GM12875 (cell line): ENCODE results near the gene OCLN.
"Not testable (repeated sequence)": the region's sequence is repeated elsewhere in the genome, so short reads cannot be mapped to it uniquely, and the experiment has no call there.

Source experiments
- H3K4me3 ChIP-seq: one replicate; pipeline ENCODE4 v1.5.1; 2011; ENCODE audit warnings: low read depth, low read length, control low read depth
- CTCF ChIP-seq: IDR thresholded peaks from 2 replicates; pipeline ENCODE4 v1.5.1; 2011; ENCODE audit warnings: low read depth, mild to moderate bottlenecking, control low read depth, inconsistent platforms, low read length, moderate library complexity, borderline replicate concordance; ENCODE audit not compliant: insufficient read depth

The OCLN gene

DNA sequence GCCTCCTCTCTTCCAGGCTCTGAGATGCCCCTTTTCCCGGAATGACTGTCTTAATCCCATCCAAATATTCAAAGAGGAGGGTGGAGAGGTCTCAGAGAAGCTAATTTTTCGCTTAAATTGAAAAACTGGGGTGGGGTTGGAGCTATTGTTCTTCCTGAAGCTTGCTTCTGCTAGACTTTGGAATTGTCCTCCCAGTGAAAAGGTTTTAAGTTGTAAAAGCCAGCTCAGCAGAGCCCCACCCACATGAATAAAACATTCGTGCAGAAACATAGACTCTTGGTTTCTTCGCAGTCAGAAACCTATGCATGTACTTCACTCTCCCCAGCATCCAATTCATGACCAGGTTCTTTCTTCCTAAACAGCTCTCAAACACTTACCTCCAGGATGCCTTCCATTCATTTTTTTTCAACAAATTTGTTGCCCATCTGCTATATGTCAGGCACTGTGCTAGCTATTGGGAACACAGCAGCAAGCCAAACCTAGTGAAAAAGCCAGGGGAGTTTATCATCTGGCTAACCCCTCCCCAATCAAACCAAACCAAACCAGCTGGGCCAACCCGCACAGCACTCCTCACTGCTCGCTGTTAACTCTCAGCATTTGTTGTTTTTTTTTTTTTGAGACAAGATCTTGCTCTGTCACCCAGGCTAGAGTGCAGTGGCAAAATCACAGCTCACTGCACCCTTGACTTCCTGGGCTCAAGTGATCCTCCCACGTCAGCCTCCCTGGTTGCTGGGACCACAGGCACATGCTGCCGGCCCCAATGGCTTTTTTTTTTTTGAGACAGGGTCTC, 37.9 kb upstream of the OCLN start:
- H3K4me3 ChIP-seq = no peak overlapping the region
- TF ChIP-seq CTCF = no peak

DNA sequence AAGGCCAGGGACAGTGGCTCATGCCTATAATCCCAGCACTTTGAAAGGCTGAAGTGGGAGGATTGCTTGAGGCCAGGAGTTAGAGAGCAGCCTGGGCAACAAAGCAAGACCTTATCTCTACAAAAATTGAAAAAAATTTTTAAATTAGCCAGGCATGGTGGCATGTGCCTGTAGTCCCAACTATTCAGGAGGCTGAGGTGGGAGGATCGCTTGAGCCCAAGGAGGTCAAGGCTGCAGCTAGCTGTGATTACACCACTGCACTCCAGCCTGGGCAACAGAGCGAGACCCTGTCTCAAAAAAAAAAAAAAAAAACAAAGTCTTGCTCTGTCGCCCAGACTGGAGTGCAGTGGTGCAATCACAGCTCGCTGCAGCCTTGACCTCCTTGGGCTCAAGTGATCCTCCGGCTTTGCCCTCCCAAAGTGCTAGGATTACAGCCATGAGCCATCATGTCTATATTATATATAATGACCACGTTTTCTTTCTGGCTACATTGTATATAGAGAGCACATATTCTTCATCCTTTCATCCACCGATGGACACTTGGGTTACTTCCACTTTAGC, 37.1 kb upstream of the OCLN start:
- not testable (repeated sequence) for H3K4me3 ChIP-seq

GRCh38 chr5:69462170-69462569, 30.4 kb upstream of the OCLN start:
- no peak overlapping the region for H3K4me3 ChIP-seq
- TF ChIP-seq CTCF = no peak

GRCh38 chr5:69466375-69466774, 26.2 kb upstream of the OCLN start:
- H3K4me3 ChIP-seq = not testable (repeated sequence)

GRCh38 chr5:69467442-69468225, 25.0 kb upstream of the OCLN start:
- no peak for TF ChIP-seq CTCF
- H3K4me3 ChIP-seq = no peak overlapping the region

GRCh38 chr5:69468631-69469030, 24.0 kb upstream of the OCLN start:
- H3K4me3 ChIP-seq = no peak overlapping the region
- no peak for TF ChIP-seq CTCF

GRCh38 chr5:69471516-69471915, 21.1 kb upstream of the OCLN start:
- H3K4me3 ChIP-seq = not testable (repeated sequence)

GRCh38 chr5:69472535-69473143, 20.0 kb upstream of the OCLN start:
- H3K4me3 ChIP-seq = not testable (repeated sequence)

DNA sequence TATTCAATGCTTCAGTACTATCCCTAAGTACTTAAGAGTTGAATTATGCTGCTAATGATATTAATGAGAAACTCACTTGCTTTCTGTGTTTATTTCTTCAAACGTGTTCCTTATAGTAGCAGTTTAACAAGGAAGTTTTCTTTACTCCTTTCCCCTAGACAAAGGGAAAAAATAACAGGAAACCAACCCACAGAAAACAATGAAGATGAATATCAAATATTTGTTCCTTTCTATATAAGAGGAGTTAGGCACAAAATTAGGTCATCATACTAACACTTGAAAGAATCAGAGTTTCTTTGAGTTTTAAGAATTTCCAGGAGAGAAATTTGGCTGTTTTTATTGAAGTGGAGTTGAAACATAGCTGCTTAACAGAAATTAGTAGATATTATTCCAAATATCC, 15.4 kb upstream of the OCLN start:
- no peak overlapping the region for H3K4me3 ChIP-seq
- TF ChIP-seq CTCF = no peak

GRCh38 chr5:69478296-69478695, 14.3 kb upstream of the OCLN start:
- H3K4me3 ChIP-seq = not testable (repeated sequence)
